ENCODE data around the gene NINJ1.

DNA sequence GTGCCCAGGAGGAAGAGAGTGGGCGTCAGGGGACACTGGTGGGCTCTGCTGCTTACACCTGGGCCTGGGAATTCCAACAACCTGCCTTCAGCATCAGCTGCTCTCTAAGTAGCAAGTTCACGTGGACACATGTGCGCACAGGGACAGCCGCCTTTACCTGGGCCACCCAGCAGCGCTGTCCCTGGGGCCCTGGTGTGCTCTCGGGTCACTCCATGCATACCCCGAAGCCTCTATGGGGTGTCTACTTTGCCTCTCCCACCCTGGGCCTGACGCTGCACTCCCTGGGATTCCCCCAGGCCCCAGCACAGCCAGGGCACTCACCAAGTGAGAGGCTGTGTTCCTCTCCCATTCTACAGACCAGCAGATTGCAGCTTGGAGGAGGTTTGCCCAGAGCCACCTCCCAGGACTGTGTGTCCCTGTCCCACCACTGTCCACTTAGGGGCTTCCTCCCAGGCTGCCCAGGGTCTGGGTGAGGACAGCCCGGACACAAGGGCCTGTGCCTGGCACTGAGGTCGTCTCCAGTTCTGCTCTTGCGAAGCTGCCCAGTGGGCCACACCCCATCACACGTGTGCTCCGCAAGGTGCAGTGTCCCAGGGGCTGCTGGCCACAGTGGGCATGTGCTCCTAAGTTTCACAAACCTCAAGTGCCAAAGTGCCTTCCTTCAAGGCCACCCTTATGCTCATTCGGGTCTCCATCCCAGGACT lies 5.9 kb downstream of the NINJ1 start:
- no peak for TF ChIP-seq POLR2AphosphoS5 (IDR thresholded peaks at IDR 0.05; ENCODE audit: low read depth, low read length)
- TF ChIP-seq POLR2A (IDR thresholded peaks at IDR 0.05; ENCODE audit: low read depth, low read length) = no peak
- TF ChIP-seq TAF1 (IDR thresholded peaks at IDR 0.05; ENCODE audit: borderline replicate concordance, low read depth, low read length) = no peak

All from GM12892 (cell line).